HEK293T (cell line): ENCODE data around the gene CDC25C.

Experiments used
- CTCF ChIA-PET: fragments of 350-600 bp; formaldehyde crosslinking; extraction: SDS; loops from one replicate; lab custom pipeline; 2021; ENCODE audit warnings: antibody characterized with exemption, inconsistent platforms; lab: Yijun Ruan, JAX
- POLR2A ChIA-PET: fragments of 350-600 bp; formaldehyde crosslinking; extraction: SDS; loops from one replicate; lab custom pipeline; 2020; ENCODE audit warnings: antibody characterized with exemption, inconsistent platforms; lab: Yijun Ruan, JAX
- DNase-seq: peaks from one replicate; pipeline ENCODE4 v3.0.0; 2012; ENCODE audit warnings: mixed read lengths; ENCODE audit errors: extremely low spot score
- ARNT ChIP-seq: fragments of 450-650 bp; IDR thresholded peaks from 2 replicates; pipeline ENCODE4 v1.6.1; 2017; ENCODE audit warnings: mild to moderate bottlenecking
- BHLHE40 ChIP-seq: fragments of 450-650 bp; IDR thresholded peaks from 2 replicates; pipeline ENCODE4 v1.6.1; 2016; ENCODE audit warnings: mild to moderate bottlenecking, moderate library complexity, borderline replicate concordance
- CTBP1 ChIP-seq: fragments of 450-650 bp; IDR thresholded peaks from 2 replicates; pipeline ENCODE4 v1.6.1; 2016; ENCODE audit warnings: borderline replicate concordance
- ELF4 ChIP-seq: fragments of 450-650 bp; IDR thresholded peaks from 2 replicates; pipeline ENCODE4 v1.6.1; 2017; ENCODE audit warnings: antibody characterized with exemption
- FOXA1 ChIP-seq: fragments of 450-650 bp; IDR thresholded peaks from 2 replicates; pipeline ENCODE4 v1.6.1; 2016; ENCODE audit warnings: mild to moderate bottlenecking
- FOXK2 ChIP-seq: fragments of 450-650 bp; IDR thresholded peaks from 2 replicates; pipeline ENCODE4 v1.6.1; 2016; ENCODE audit warnings: mild to moderate bottlenecking
- FOXM1 ChIP-seq: fragments of 450-650 bp; IDR thresholded peaks from 2 replicates; pipeline ENCODE4 v1.6.1; 2017; ENCODE audit warnings: mild to moderate bottlenecking, borderline replicate concordance
- HDGF ChIP-seq: fragments of 450-650 bp; IDR thresholded peaks from 2 replicates; pipeline ENCODE4 v1.6.1; 2017; ENCODE audit warnings: antibody characterized with exemption, borderline replicate concordance
- L3MBTL2 ChIP-seq: fragments of 450-650 bp; conservative IDR thresholded peaks from 2 replicates; pipeline ENCODE4 v1.6.1; 2016; ENCODE audit warnings: mild to moderate bottlenecking
- LEF1 ChIP-seq: fragments of 450-650 bp; IDR thresholded peaks from 2 replicates; pipeline ENCODE4 v1.6.1; 2017; ENCODE audit warnings: mild to moderate bottlenecking, borderline replicate concordance
- NFRKB ChIP-seq: fragments of 450-650 bp; IDR thresholded peaks from 2 replicates; pipeline ENCODE4 v1.6.1; 2016; ENCODE audit warnings: mild to moderate bottlenecking, moderate library complexity
- SP1 ChIP-seq: fragments of 450-650 bp; IDR thresholded peaks from 2 replicates; pipeline ENCODE4 v1.6.1; 2017
- SUZ12 ChIP-seq: fragments of 450-650 bp; IDR thresholded peaks from 2 replicates; pipeline ENCODE4 v1.6.1; 2016; ENCODE audit warnings: mild to moderate bottlenecking
- TARDBP ChIP-seq: fragments of 450-650 bp; IDR thresholded peaks from 2 replicates; pipeline ENCODE4 v1.6.1; 2016
- ZNF384 ChIP-seq: fragments of 450-650 bp; IDR thresholded peaks from 2 replicates; pipeline ENCODE4 v1.6.1; 2016
- TF ChIP-seq, protein P1 (sequence below): fragments of 450-650 bp; IDR thresholded peaks from 2 replicates; pipeline ENCODE4 v1.6.1; 2016

The CDC25C gene

DNA sequence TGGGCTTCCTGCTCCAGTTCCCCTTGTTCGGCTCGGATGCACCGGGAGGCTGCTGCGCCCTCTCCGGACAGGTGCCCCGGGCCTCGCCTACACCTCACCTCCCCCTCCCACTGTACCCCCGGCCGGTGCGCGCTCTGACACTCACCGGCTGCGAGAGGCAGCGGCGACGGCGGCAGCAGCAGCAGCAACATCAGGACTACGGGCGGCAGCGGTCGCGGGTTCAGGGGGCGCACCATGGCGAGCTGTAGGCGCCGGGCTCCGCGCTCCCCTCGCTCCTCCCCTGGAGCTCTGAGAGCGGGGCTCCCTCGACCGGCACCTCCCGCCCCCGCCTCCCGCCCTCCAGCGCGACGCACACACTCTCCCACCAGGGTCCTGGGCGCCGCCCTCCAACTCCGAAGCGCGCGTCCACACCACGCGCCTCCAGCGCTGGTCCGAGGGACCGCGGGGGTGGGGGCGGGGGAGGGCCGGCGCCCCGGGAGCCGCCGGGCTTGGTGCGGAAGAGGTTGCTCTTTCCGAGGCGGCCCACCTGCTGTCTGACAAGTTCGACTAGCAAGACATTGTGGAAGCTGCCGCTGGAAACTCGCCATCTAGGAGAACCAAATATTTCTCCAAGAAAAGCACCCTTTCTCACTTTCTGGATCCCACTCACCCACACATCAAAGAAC lies 57.3 kb downstream of the CDC25C start, which contains the start of gene GFRA3:
Gene GFRA3, minus strand, starts transcription at position 433 of the 665 bp plus-strand sequence. Its CDS starts 197 bp downstream, at position 236.
- ChIA-PET POLR2A (interaction anchor here (1.0 to 2.9 kb wide), 2 partner anchors 10 to 61 kb away, joined by 4 to 18 read pairs; partner anchors contain the start of gene CDC23), CTCF (interaction anchor here (0.5 to 1.9 kb wide), 3 partner anchors 51 to 457 kb away, joined by 4 to 8 read pairs (median 4); partner anchors contain the start of gene KDM3B)
- TF ChIP-seq ZNF384: no peak
- TF ChIP-seq ELF4: no peak
- no peak for DNase-seq

DNA sequence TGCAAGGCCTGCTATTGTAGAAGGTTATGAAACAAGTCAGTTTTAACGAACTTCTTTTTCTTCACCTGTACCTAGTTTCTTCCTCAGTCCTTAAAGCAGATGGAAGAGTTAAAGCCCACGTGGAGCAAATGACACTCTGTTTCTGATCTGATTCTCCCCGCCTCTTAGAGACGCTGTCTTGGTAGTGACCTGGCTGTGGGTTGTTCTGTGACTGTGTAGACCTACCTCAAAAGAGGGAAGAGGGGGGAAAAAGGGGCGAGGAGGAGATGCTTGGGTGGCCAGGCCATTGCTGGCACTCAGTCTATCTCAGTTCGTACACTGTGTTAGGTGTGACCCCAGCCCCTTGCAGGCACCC lies 57.8 kb downstream of the CDC25C start:
- no peak for TF ChIP-seq FOXM1
- no peak for TF ChIP-seq ARNT
- no peak for TF ChIP-seq CTBP1
- no peak for TF ChIP-seq SP1
- no peak for TF ChIP-seq FOXA1
- no peak for TF ChIP-seq LEF1
- TF ChIP-seq NFRKB: no peak
- no peak for TF ChIP-seq ZNF384
- no peak for TF ChIP-seq SUZ12
- TF ChIP-seq L3MBTL2: no peak
- TF ChIP-seq HDGF: no peak
- TF ChIP-seq FOXK2: no peak
- no peak for TF ChIP-seq BHLHE40
- no peak for TF ChIP-seq TARDBP
- TF ChIP-seq, protein P1, sequence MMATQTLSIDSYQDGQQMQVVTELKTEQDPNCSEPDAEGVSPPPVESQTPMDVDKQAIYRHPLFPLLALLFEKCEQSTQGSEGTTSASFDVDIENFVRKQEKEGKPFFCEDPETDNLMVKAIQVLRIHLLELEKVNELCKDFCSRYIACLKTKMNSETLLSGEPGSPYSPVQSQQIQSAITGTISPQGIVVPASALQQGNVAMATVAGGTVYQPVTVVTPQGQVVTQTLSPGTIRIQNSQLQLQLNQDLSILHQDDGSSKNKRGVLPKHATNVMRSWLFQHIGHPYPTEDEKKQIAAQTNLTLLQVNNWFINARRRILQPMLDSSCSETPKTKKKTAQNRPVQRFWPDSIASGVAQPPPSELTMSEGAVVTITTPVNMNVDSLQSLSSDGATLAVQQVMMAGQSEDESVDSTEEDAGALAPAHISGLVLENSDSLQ: no peak
- no peak for TF ChIP-seq ELF4
- DNase-seq: no peak
- ChIA-PET POLR2A (no interaction called here), CTCF (no interaction called here)

DNA sequence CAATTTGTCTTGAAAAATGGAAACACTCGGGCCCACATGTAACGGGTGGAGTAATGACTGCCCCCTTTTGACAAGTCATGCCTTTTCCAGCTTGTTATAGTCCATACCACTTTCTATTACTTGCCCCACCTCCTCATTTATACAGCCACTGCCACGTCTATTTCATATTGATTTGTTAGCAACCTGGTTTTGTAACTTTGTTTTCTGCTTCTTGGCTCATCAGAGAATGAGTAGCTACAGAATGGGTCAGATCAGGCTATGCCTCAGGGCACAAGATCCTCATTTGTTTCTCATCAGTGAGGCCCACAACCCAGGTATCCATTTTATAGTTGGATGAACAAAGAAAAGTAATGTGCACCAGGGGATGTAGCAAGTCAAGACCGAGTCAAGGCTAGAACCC lies 58.9 kb downstream of the CDC25C start:
- POLR2A ChIA-PET: no interaction called here
- DNase-seq: no peak
- TF ChIP-seq L3MBTL2: no peak
- TF ChIP-seq ELF4: no peak
- no peak for TF ChIP-seq CTBP1
- no peak for TF ChIP-seq LEF1
- no peak for TF ChIP-seq ZNF384
- TF ChIP-seq FOXA1: no peak
- TF ChIP-seq ARNT: no peak
- no peak for TF ChIP-seq FOXK2
- TF ChIP-seq SUZ12: no peak
- no peak for TF ChIP-seq SP1
- CTCF ChIA-PET: no interaction called here

DNA sequence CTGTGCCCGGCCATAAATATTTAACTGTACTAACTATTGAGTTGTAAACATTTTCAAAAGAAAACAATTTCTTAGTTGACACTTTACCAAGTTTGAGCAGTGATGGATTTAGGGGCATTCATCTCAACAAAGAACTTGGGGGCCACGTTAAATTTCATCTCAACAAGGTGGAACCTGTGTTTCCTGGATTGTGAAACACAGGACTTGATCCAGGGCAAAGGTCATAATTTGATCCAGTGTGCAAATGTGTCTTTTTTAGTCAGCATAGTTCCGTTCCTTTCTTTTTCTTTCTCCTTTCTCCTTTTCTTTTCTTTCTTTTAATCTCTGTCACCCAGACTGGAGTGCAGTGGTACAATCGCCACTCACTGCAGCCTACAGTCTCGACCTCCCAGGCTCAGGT lies 60.3 kb downstream of the CDC25C start:
- no peak for TF ChIP-seq TARDBP
- TF ChIP-seq FOXM1: no peak
- no peak for TF ChIP-seq ELF4
- no peak for TF ChIP-seq SUZ12
- TF ChIP-seq FOXK2: no peak
- no peak for TF ChIP-seq L3MBTL2
- TF ChIP-seq ZNF384: no peak
- TF ChIP-seq CTBP1: no peak
- TF ChIP-seq NFRKB: no peak
- no peak for TF ChIP-seq HDGF
- TF ChIP-seq, protein P1: no peak
- TF ChIP-seq SP1: no peak
- no peak for TF ChIP-seq FOXA1
- no peak for TF ChIP-seq ARNT
- CTCF ChIA-PET: no interaction called here
- DNase-seq: no peak
- POLR2A ChIA-PET: interaction anchor here (0.7 kb wide), 1 partner anchor 29 kb away, joined by 3 read pairs; no protein-coding TSS in a partner anchor

DNA sequence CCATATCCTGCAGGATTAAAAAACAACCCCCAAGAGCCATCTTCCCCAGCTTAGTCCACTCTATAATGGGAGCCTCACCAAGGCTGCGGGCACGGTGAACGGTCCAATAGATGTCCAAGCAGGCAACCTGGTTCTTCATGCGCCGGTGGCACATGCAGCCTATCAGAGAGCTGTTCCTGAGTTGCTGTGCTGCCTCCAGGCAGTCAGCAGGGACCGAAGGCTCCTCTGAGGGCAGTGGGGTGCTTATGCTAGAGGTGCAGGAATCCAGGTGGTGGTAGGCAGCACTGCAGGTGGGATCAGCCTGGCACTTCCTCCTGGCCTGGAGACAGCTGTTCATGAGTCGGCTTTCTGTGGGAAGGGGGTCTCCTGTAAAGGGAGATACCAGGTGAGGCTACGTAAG lies 67.4 kb downstream of the CDC25C start:
- no peak for DNase-seq
- ChIA-PET CTCF (no interaction called here), POLR2A (interaction anchor here (1.5 to 1.6 kb wide), 2 partner anchors 11 to 51 kb away, joined by 4 to 6 read pairs; partner anchors contain the start of genes CDC23 and GFRA3)
- TF ChIP-seq TARDBP: no peak

DNA sequence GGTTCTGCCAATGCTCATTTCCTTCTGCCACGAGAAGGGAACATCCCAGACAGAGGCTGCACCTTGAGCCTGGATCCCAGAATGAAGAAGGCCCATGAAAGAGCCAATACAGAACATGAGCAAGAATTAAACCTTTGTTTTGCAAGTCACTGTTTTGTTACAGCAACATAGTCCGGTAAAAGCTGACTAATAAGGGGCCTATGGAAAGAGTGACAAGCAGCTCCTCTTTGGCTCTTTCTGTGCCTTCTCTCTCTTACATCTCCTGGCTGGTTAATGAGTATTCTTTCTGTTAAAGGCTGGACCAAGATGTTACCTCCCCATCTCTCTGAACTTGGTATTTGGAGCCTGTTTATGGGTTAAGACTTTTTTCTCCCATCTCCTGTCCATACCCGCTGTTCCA lies 68.0 kb downstream of the CDC25C start:
- no peak for DNase-seq
- POLR2A ChIA-PET: interaction anchor here (1.6 kb wide), 1 partner anchor 50 kb away, joined by 6 read pairs; the partner anchor contains the start of gene CDC23
- CTCF ChIA-PET: interaction anchor here (0.5 kb wide), 1 partner anchor 316 kb away, joined by 3 read pairs; no protein-coding TSS in a partner anchor
- TF ChIP-seq, protein P1: no peak
- no peak for TF ChIP-seq ARNT
